B cell (primary cell): ENCODE results near the gene DNAJC7. TPM values are rescaled to one million over a fixed set of nuclear protein-coding genes. Genes with fewer than 3 reads are reported as not detected.

Experiments
- ATAC-seq: fragments of 200-7000 bp; cut with Tn5 transposase; one replicate; pipeline ENCODE4 v1.10.0; 2021; ENCODE audit warnings: low read depth, mild to moderate bottlenecking, moderate number of reproducible peaks, moderate library complexity
- CTCF ChIA-PET: fragments of 350-600 bp; sonication (Branson Sonifier 250); formaldehyde crosslinking; loops from one replicate; lab custom pipeline; 2021; ENCODE audit warnings: antibody characterized with exemption, inconsistent platforms; lab: Charles Lee
- POLR2A ChIA-PET: fragments of 350-600 bp; sonication (Branson Sonifier 250); formaldehyde crosslinking; loops from one replicate; lab custom pipeline; 2021; ENCODE audit warnings: antibody characterized with exemption; lab: Charles Lee
- DNase-seq: peaks from one replicate; pipeline ENCODE4 v3.0.0; 2013
- H2AFZ ChIP-seq: 2 replicates; pipeline ENCODE4 v1.6.1; 2012; ENCODE audit warnings: mild to moderate bottlenecking, low read depth, low read length; ENCODE audit not compliant: insufficient read depth, poor library complexity, severe bottlenecking
- H3K27ac ChIP-seq, 2 donors: 1 replicate in 1 of 2; 2 replicates in 1 of 2; pipeline ENCODE4 v1.5.1; 2012 to 2013; ENCODE audit warnings: low read length in 2 of 2, mild to moderate bottlenecking in 2 of 2, moderate library complexity in 1 of 2
- H3K27me3 ChIP-seq, 4 experiments: fragments of 200-600 bp in 1 of 4; sonication (generic) in 1 of 4; replicated peaks in 1 of 4; 1 replicate in 2 of 4; 2 replicates in 2 of 4; pipeline versions ENCODE4 v1.6.1 to v1.7.0; 2013 to 2016; ENCODE audit warnings: low read length in 3 of 4, mild to moderate bottlenecking in 2 of 4, mixed read lengths in 1 of 4, moderate library complexity in 1 of 4; ENCODE audit not compliant: insufficient read depth in 4 of 4, control insufficient read depth in 3 of 4; ENCODE audit errors: control extremely low read depth in 1 of 4
- H3K36me3 ChIP-seq, 2 experiments: replicated peaks in 1 of 2; 1 replicate in 1 of 2; 2 replicates in 1 of 2; pipeline versions ENCODE4 v1.6.1 to v1.7.1; 2013; ENCODE audit warnings: low read length in 1 of 2; ENCODE audit not compliant: insufficient read depth in 2 of 2, control insufficient read depth in 1 of 2; ENCODE audit errors: control extremely low read depth in 1 of 2, extremely low read depth in 1 of 2
- H3K4me1 ChIP-seq, 2 donors: fragments of 200-600 bp in 1 of 2; sonication (generic) in 1 of 2; 1 replicate in 1 of 2; 2 replicates in 1 of 2; pipeline versions ENCODE4 v1.5.1 to v1.6.1; 2013 to 2017; ENCODE audit warnings: low read length in 2 of 2; ENCODE audit not compliant: control insufficient read depth in 2 of 2, insufficient read depth in 2 of 2
- H3K4me2 ChIP-seq: replicated peaks from 2 replicates; pipeline ENCODE3; 2012; ENCODE audit warnings: mild to moderate bottlenecking, low read depth, low read length; ENCODE audit not compliant: poor library complexity, severe bottlenecking
- H3K4me3 ChIP-seq, 5 experiments: fragments of 200-600 bp in 1 of 5; sonication (generic) in 1 of 5; 1 replicate in 3 of 5; 2 replicates in 2 of 5; pipeline versions ENCODE4 v1.5.1 to v1.7.0; 2011 to 2016; ENCODE audit warnings: low read length in 4 of 5, mild to moderate bottlenecking in 4 of 5, low read depth in 2 of 5, control low read depth in 1 of 5, moderate library complexity in 1 of 5; ENCODE audit not compliant: insufficient read depth in 1 of 5; ENCODE audit errors: control extremely low read depth in 1 of 5, extremely low read depth in 1 of 5
- H3K79me2 ChIP-seq: fragments of 200-600 bp; sonication (generic); one replicate; pipeline ENCODE4 v1.6.0; 2016; ENCODE audit warnings: low read length; ENCODE audit not compliant: control insufficient read depth, insufficient read depth
- H3K9ac ChIP-seq: fragments of 200-600 bp; sonication (generic); 2 replicates; pipeline ENCODE4 v1.6.1; 2017; ENCODE audit warnings: mild to moderate bottlenecking, low read length, moderate library complexity
- H3K9me3 ChIP-seq, 3 donors: one replicate each; pipeline versions ENCODE4 v1.6.1 to v1.7.1; 2013; ENCODE audit warnings: low read length in 2 of 3; ENCODE audit not compliant: control insufficient read depth in 2 of 3, insufficient read depth in 1 of 3; ENCODE audit errors: control extremely low read depth in 1 of 3
- H4K20me1 ChIP-seq: 2 replicates; pipeline ENCODE4 v1.6.0; 2012; ENCODE audit warnings: mild to moderate bottlenecking, low read length; ENCODE audit not compliant: insufficient read depth, control insufficient read depth, poor library complexity, severe bottlenecking
- H3K27ac Mint-ChIP-seq: one replicate; pipeline ENCODE4 v1.8.0; 2021; ENCODE audit warnings: mixed read lengths
- H3K27me3 Mint-ChIP-seq: one replicate; pipeline ENCODE4 v1.8.0; 2021; ENCODE audit warnings: mixed read lengths
- H3K4me1 Mint-ChIP-seq: one replicate; pipeline ENCODE4 v1.8.0; 2021; ENCODE audit warnings: mixed read lengths
- H3K4me3 Mint-ChIP-seq: one replicate; pipeline ENCODE4 v1.8.0; 2021; ENCODE audit warnings: mixed read lengths
- H3K9me3 Mint-ChIP-seq: one replicate; pipeline ENCODE4 v1.8.0; 2022; ENCODE audit warnings: mixed read lengths; ENCODE audit not compliant: insufficient read depth
- EZH2 ChIP-seq: IDR thresholded peaks from 2 replicates; pipeline ENCODE4 v1.6.1; 2012; ENCODE audit warnings: borderline replicate concordance, low read depth, mild to moderate bottlenecking, moderate library complexity, low read length; ENCODE audit not compliant: insufficient read depth, poor library complexity, severe bottlenecking
- whole genome bisulfite sequencing: methylation state at CpG from one replicate; pipeline ENCODE4 v1.1.5; 2013; ENCODE audit warnings: missing lambda C conversion rate; ENCODE audit not compliant: insufficient coverage; 5-methylcytosine and 5-hydroxymethylcytosine counted together
- intact Hi-C: fragments of 100-400 bp; cut with micrococcal nuclease; formaldehyde crosslinking; loops from one replicate; pipeline ENCODE4 v1.10.0; 2022
- polyA plus RNA-seq: library from polyadenylated mRNA; depleted of rRNA; stranded (reverse); fragments of >200 nt; gene quantifications from 2 replicates; pipeline ENCODE4 v1.2.3, GENCODE V29; 2012
- total RNA-seq, 2 donors: library from RNA; stranded (reverse); fragments of 120-200 nt in 1 of 2; gene quantifications; 1 replicate in 1 of 2; 2 replicates in 1 of 2; pipeline versions ENCODE4 v1.2.3 to v1.2.4, GENCODE V29; 2013 to 2022
- TF ChIP-seq, protein P1 (sequence below): fragments of 200-600 bp; IDR thresholded peaks from one replicate; pipeline ENCODE4 v1.8.0; 2022; ENCODE audit warnings: antibody characterized with exemption, mild to moderate bottlenecking

DNAJC7 gene
- total and polyA plus RNA-seq, 2 donors (not counting 1 experiment from before 2014, with no cell fraction given): 22.0 to 152 TPM

DNA sequence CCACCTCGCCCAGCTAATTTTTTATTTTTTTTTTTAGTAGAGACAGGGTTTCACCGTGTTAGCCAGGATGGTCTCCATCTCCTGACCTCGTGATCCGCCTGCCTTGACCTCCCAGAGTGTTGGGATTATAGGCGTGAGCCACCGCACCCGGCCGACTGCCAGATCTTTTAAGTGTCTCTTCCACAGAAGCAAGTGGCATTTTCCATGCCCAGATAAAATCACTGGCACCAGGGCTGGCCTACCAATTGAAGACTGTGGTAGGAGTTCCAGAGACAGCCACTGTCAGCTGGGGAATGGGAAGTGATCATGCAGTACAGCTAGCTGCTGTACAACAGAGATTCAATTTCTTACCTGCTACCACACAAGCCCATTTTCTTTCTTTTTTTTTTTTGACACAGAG lies 32.8 kb downstream of the DNAJC7 start:
- Mint-ChIP-seq H3K4me1 (peaks cover 9% of the 10 kb centered on the region), H3K27me3 (no peaks in the 10 kb centered on the region), H3K4me3 (no peak overlapping the region), H3K27ac (no peak overlapping the region), H3K9me3 (no peaks in the 10 kb centered on the region)
- no peak for ATAC-seq
- H3K4me3 ChIP-seq: no peak overlapping the region
- H4K20me1 ChIP-seq: no peaks in the 10 kb centered on the region
- WGBS: 100% methylated on average over 7 of the region's 8 CpGs
- no peak overlapping the region for H3K4me2 ChIP-seq
- H3K9ac ChIP-seq: no peak overlapping the region
- ChIA-PET CTCF (no interaction called here), POLR2A (interaction anchor here (0.7 to 1.5 kb wide), 4 partner anchors 12 to 119 kb away, joined by 3 to 8 read pairs (median 4); partner anchors contain the start of genes KLHL11 and NKIRAS2)
- no peak overlapping the region for H2AFZ ChIP-seq
- no peak overlapping the region for H3K27ac ChIP-seq
- peaks cover 0 to 15% of the 10 kb centered on the region in 2 donors for H3K4me1 ChIP-seq
- H3K9me3 ChIP-seq: no peaks in the 10 kb centered on the region
- intact Hi-C loops: no loop called here
- no peaks in the 10 kb centered on the region for H3K79me2 ChIP-seq
- TF ChIP-seq, protein P1, sequence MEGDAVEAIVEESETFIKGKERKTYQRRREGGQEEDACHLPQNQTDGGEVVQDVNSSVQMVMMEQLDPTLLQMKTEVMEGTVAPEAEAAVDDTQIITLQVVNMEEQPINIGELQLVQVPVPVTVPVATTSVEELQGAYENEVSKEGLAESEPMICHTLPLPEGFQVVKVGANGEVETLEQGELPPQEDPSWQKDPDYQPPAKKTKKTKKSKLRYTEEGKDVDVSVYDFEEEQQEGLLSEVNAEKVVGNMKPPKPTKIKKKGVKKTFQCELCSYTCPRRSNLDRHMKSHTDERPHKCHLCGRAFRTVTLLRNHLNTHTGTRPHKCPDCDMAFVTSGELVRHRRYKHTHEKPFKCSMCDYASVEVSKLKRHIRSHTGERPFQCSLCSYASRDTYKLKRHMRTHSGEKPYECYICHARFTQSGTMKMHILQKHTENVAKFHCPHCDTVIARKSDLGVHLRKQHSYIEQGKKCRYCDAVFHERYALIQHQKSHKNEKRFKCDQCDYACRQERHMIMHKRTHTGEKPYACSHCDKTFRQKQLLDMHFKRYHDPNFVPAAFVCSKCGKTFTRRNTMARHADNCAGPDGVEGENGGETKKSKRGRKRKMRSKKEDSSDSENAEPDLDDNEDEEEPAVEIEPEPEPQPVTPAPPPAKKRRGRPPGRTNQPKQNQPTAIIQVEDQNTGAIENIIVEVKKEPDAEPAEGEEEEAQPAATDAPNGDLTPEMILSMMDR: no peak
- no peak for TF ChIP-seq EZH2
- H3K27me3 ChIP-seq: no peaks in the 10 kb centered on the region
- DNase-seq: no peak
- H3K36me3 ChIP-seq: peaks cover 6 to 80% of the 10 kb centered on the region in 2 experiments

DNA sequence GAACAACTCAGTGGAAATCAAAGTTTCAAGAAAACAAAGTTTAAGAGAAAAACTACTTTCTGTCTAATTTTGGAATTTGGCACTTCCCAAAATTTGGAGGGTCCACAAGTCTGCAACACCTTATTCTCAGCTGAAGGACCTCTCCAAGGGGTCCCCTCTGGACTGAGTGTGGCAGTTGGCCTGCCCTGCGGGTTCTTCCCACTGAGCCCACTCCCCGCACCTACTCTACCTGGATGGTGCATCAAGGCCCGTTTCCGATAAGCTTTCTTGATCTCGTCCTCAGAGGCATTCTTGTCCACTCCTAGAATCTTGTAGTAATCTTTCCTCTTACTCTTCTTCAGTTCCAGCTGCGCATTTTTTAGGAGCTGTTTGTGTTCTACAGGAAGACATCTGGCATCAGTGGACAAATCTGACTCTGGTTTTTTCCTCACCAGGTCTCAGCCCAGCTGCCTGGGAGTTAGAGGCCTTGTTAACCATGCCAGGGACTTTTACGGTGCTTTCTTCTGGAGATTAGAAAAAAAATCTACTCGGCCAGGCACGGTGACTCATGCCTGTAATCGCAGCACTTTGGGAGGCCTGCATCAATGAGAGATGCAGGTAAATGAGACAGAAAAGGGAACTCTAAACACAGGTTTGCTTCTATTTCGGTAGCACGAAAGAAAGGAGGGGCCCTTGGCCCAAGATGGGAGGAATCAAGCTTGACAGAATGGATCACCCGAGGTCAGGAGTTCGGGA lies 35.0 kb downstream of the DNAJC7 start:
- Histone ChIP-seq H3K9me3 (no peaks in the 10 kb centered on the region), H4K20me1 (no peaks in the 10 kb centered on the region), H3K36me3 (peaks cover 0 to 70% of the 10 kb centered on the region in 2 experiments), H2AFZ (no peak overlapping the region), H3K9ac (no peak overlapping the region), H3K4me2 (no peak overlapping the region), H3K27me3 (no peaks in the 10 kb centered on the region), H3K4me1 (peaks cover 0 to 15% of the 10 kb centered on the region in 2 donors), H3K79me2 (peaks cover 2% of the 10 kb centered on the region), H3K4me3 (no peak overlapping the region), H3K27ac (no peak overlapping the region)
- DNase-seq (no peak), ATAC-seq (no peak)
- Mint-ChIP-seq H3K27ac (peak overlapping the region; percentile 53), H3K9me3 (no peaks in the 10 kb centered on the region), H3K27me3 (no peaks in the 10 kb centered on the region), H3K4me1 (peaks cover 9% of the 10 kb centered on the region), H3K4me3 (no peak overlapping the region)
- CTCF ChIA-PET: interaction anchor here (0.9 to 1.4 kb wide), 3 partner anchors 9 to 35 kb away, joined by 3 to 5 read pairs (median 3); partner anchors contain the start of genes CNP and DNAJC7
- POLR2A ChIA-PET: interaction anchor here (1.3 kb wide), 1 partner anchor 15 kb away, joined by 7 read pairs; no protein-coding TSS in a partner anchor
- TF ChIP-seq, protein P1: no peak
- no peak for TF ChIP-seq EZH2
- WGBS: 93% methylated on average over 13 of the region's 14 CpGs
- intact Hi-C loops: no loop called here
